ENCODE measurements around the gene TIMM29. TPM values are rescaled to one million over a fixed set of nuclear protein-coding genes. Genes with fewer than 3 reads are reported as not detected.

The TIMM29 gene
- total and polyA plus RNA-seq, 2 of the 13 experiments (the other 11 are each of a cell fraction or from before 2014, with no cell fraction given) = 7.1 to 33.8 TPM

DNA sequence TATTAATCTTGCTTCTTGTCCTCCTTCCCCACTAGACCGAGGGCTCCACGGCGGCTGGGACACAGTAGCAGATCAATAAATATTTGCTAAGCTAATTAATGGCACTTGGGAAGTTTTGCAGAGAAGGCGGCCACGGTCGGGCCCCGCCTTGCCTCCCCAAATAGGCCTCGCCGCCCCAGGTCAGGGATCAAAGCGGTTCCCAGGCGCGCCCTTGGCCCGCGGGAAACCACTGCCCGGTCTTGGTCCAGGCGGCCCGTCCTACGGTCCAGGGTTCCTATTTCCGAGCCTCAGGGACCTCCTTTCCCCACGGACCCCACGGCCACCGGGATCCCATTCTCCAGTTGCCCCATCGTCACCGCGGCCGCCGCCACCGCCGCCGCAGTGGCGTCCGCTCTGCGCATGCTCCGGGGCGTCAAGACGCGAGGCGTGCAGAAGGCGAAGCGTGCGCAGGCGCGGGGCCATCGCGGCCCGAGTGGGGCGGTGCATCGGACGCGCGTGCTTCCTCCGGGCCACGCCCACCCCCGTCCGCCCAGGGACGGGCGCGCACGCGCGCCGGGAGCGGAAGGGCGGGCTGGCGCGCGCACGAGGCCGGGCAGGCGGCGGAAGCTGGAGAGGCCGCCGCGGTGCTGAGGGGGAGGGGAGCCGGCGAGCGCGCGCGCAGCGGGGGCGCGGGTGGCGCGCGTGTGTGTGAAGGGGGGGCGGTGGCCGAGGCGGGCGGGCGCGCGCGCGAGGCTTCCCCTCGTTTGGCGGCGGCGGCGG, 31.9 kb downstream of the TIMM29 start, which contains the start of gene SMARCA4 (continued):
- TF ChIP-seq ZNF44 (CRISPR knock-in tag; IDR thresholded peaks at IDR 0.05) (peak; percentile 93), ZZZ3 (CRISPR knock-in tag; IDR thresholded peaks at IDR 0.05; ENCODE audit: borderline replicate concordance) (peak; percentile 64; the same call in 1 of the 2 replicates), ZNF878 (CRISPR knock-in tag; IDR thresholded peaks at IDR 0.05) (no peak), CENPT (CRISPR knock-in tag; IDR thresholded peaks at IDR 0.05; ENCODE audit: low read depth) (no peak; the same call in 1 of the 2 replicates), ZNF629 (CRISPR knock-in tag; conservative IDR thresholded peaks at IDR 0.05) (no peak; the same call in 1 of the 2 replicates), ZNF20 (CRISPR knock-in tag; IDR thresholded peaks at IDR 0.05) (no peak), ZNF546 (CRISPR knock-in tag; conservative IDR thresholded peaks at IDR 0.05) (peak; percentile 95), ZNF451 (CRISPR knock-in tag; IDR thresholded peaks at IDR 0.05) (peak; percentile 78; the same call in 1 of the 2 replicates), SRY (CRISPR knock-in tag; IDR thresholded peaks at IDR 0.05) (peak; percentile 82), MXD4 (CRISPR knock-in tag; IDR thresholded peaks at IDR 0.05) (peak; percentile 75), NFIB (CRISPR knock-in tag; IDR thresholded peaks at IDR 0.05; ENCODE audit: borderline replicate concordance) (no peak), PHF20 (CRISPR knock-in tag; IDR thresholded peaks at IDR 0.05) (peak; percentile 75; the same call in 1 of the 2 replicates), MIXL1 (CRISPR knock-in tag; IDR thresholded peaks at IDR 0.05) (0 out of 2 replicates have a peak, but pooled peaks have one; percentile 12)
- TF ChIP-seq, protein P1, sequence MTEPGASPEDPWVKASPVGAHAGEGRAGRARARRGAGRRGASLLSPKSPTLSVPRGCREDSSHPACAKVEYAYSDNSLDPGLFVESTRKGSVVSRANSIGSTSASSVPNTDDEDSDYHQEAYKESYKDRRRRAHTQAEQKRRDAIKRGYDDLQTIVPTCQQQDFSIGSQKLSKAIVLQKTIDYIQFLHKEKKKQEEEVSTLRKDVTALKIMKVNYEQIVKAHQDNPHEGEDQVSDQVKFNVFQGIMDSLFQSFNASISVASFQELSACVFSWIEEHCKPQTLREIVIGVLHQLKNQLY (CRISPR knock-in tag; IDR thresholded peaks at IDR 0.05) = peak; percentile 61; the same call in 1 of the 2 replicates
- TF ChIP-seq, protein P2, sequence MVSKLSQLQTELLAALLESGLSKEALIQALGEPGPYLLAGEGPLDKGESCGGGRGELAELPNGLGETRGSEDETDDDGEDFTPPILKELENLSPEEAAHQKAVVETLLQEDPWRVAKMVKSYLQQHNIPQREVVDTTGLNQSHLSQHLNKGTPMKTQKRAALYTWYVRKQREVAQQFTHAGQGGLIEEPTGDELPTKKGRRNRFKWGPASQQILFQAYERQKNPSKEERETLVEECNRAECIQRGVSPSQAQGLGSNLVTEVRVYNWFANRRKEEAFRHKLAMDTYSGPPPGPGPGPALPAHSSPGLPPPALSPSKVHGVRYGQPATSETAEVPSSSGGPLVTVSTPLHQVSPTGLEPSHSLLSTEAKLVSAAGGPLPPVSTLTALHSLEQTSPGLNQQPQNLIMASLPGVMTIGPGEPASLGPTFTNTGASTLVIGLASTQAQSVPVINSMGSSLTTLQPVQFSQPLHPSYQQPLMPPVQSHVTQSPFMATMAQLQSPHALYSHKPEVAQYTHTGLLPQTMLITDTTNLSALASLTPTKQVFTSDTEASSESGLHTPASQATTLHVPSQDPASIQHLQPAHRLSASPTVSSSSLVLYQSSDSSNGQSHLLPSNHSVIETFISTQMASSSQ (IDR thresholded peaks at IDR 0.05; ENCODE audit: low read depth) = no peak
- TF ChIP-seq, protein P2 (CRISPR knock-in tag; IDR thresholded peaks at IDR 0.05; ENCODE audit: borderline replicate concordance) = 0 out of 2 replicates have a peak, but pooled peaks have one; percentile 49
- TF ChIP-seq, protein P3, sequence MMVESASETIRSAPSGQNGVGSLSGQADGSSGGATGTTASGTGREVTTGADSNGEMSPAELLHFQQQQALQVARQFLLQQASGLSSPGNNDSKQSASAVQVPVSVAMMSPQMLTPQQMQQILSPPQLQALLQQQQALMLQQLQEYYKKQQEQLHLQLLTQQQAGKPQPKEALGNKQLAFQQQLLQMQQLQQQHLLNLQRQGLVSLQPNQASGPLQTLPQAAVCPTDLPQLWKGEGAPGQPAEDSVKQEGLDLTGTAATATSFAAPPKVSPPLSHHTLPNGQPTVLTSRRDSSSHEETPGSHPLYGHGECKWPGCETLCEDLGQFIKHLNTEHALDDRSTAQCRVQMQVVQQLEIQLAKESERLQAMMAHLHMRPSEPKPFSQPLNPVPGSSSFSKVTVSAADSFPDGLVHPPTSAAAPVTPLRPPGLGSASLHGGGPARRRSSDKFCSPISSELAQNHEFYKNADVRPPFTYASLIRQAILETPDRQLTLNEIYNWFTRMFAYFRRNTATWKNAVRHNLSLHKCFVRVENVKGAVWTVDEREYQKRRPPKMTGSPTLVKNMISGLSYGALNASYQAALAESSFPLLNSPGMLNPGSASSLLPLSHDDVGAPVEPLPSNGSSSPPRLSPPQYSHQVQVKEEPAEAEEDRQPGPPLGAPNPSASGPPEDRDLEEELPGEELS (CRISPR knock-in tag; IDR thresholded peaks at IDR 0.05) = peak; percentile 50; the same call in 1 of the 2 replicates
- TF ChIP-seq, protein P4, sequence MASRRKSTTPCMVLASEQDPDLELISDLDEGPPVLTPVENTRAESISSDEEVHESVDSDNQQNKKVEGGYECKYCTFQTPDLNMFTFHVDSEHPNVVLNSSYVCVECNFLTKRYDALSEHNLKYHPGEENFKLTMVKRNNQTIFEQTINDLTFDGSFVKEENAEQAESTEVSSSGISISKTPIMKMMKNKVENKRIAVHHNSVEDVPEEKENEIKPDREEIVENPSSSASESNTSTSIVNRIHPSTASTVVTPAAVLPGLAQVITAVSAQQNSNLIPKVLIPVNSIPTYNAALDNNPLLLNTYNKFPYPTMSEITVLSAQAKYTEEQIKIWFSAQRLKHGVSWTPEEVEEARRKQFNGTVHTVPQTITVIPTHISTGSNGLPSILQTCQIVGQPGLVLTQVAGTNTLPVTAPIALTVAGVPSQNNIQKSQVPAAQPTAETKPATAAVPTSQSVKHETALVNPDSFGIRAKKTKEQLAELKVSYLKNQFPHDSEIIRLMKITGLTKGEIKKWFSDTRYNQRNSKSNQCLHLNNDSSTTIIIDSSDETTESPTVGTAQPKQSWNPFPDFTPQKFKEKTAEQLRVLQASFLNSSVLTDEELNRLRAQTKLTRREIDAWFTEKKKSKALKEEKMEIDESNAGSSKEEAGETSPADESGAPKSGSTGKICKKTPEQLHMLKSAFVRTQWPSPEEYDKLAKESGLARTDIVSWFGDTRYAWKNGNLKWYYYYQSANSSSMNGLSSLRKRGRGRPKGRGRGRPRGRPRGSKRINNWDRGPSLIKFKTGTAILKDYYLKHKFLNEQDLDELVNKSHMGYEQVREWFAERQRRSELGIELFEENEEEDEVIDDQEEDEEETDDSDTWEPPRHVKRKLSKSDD (CRISPR knock-in tag; IDR thresholded peaks at IDR 0.05; ENCODE audit: low read depth) = peak; percentile 77; the same call in 1 of the 2 replicates

Measured in HepG2 (cell line).